Activated naive CD4-positive, alpha-beta T cell treated with anti-CD3 and anti-CD28 coated beads, Interleukin-2, amount 10 ng/mL, durations not matched to agents 7 days and 5 days (primary cell): ENCODE data around the gene LIPT2.
"Not testable (repeated sequence)": the region's sequence is repeated elsewhere in the genome, so short reads cannot be mapped to it uniquely, and the experiment has no call there.

Source experiments
- CTCF ChIA-PET: fragments of 350-600 bp; sonication (Branson Sonifier 250); formaldehyde crosslinking; loops from one replicate; lab custom pipeline; 2021; ENCODE audit warnings: antibody characterized with exemption; lab: Charles Lee
- DNase-seq: peaks from one replicate; pipeline ENCODE4 v3.0.0-alpha.2; 2020
- H3K27ac Mint-ChIP-seq: one replicate; pipeline ENCODE4 v1.8.0; 2021; ENCODE audit warnings: mild to moderate bottlenecking, moderate library complexity, mixed read lengths
- H3K27me3 Mint-ChIP-seq: one replicate; pipeline ENCODE4 v1.8.0; 2021; ENCODE audit warnings: mild to moderate bottlenecking, mixed read lengths
- H3K36me3 Mint-ChIP-seq: one replicate; pipeline ENCODE4 v1.8.0; 2021; ENCODE audit warnings: mixed read lengths
- H3K4me1 Mint-ChIP-seq: one replicate; pipeline ENCODE4 v1.8.0; 2021; ENCODE audit warnings: mixed read lengths
- H3K4me3 Mint-ChIP-seq: one replicate; pipeline ENCODE4 v1.8.0; 2021; ENCODE audit warnings: mild to moderate bottlenecking, moderate library complexity, mixed read lengths
- H3K9me3 Mint-ChIP-seq: one replicate; pipeline ENCODE4 v1.8.0; 2021; ENCODE audit warnings: mixed read lengths

LIPT2 gene

DNA sequence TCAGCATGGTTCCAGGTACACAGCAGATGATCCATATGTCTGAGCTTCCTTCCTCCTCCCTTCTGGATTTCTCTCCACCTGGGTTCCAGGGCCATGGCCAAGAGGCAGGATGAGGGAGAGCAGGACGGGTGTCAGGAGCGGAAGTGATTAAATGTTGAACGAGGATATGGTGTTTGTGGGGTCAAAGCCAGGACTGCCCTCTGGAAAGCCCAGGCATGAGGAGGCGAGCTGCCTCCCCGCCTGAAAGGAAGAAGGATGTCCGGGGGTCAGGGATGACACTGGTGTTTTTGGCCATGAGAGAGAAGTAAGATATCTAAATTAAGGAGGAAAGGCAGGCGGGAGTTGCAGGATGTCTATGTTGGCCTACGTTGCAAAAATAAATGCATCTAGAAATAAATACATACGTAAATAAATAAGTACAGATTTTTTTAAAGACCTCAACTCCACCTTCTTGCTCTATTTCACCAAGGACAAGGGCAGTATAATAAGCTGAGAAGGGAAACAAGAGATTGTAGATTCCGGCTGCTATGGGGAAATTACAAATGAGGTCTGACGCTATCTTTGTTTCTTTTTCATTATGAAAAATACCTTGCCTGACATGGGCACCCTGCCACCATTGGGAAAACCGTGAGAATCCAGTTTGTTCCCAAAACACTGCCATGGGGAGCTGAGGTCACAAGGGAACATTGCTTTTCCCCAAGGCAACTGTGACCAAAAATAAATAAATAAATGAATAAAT lies 27.6 kb upstream of the LIPT2 start:
- Mint-ChIP-seq H3K36me3 (no peaks in the 10 kb centered on the region), H3K27me3 (peaks cover 36% of the 10 kb centered on the region), H3K27ac (no peak overlapping the region), H3K4me3 (no peak overlapping the region), H3K4me1 (no peaks in the 10 kb centered on the region), H3K9me3 (no peaks in the 10 kb centered on the region)
- no peak for DNase-seq
- CTCF ChIA-PET: no interaction called here

DNA sequence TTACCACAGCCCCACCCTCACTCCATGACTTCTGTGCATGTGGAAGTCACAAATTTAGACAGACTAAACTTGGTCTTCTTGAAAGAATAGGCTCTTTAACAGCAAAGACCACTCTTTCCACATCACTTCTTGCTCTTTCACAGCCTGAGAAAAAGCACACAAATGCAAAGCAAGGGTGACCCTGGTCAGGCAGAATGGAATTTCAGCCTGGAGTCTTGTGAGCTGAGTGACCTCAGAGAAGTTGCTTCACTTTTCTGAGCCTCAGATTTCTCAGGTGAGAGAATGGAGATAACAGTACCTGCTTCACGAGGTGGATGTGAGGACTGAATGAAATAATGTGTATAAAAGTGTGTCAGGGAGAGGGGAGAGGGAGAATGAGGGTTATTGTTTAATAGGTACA lies 26.8 kb upstream of the LIPT2 start:
- Mint-ChIP-seq H3K27ac (no peak overlapping the region), H3K36me3 (no peaks in the 10 kb centered on the region), H3K4me1 (no peaks in the 10 kb centered on the region), H3K27me3 (peaks cover 37% of the 10 kb centered on the region), H3K4me3 (no peak overlapping the region), H3K9me3 (no peaks in the 10 kb centered on the region)
- CTCF ChIA-PET: no interaction called here
- no peak for DNase-seq

DNA sequence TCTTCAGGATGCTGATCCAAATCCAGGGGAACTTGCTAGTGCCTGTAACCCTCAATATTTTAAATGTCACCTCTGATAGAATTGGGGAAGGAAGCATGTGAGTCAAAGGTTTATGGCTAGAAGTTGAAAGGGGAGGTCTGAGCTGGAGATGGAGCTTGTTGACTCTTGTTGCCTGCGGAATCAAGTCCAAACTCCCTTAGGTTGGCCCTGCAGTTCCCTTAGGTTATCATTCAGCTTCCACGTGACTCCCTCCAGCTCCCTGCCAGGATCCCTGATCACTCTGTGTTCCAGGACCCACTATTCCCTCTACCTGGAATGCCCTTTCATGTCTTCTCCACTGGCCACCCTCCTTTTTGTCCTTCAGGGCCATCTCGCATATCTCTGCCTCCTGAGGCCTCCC lies 26.2 kb upstream of the LIPT2 start:
- Mint-ChIP-seq H3K36me3 (no peaks in the 10 kb centered on the region), H3K4me3 (no peak overlapping the region), H3K4me1 (no peaks in the 10 kb centered on the region), H3K9me3 (no peaks in the 10 kb centered on the region), H3K27ac (no peak overlapping the region), H3K27me3 (peaks cover 43% of the 10 kb centered on the region)
- CTCF ChIA-PET: no interaction called here
- DNase-seq: no peak

DNA sequence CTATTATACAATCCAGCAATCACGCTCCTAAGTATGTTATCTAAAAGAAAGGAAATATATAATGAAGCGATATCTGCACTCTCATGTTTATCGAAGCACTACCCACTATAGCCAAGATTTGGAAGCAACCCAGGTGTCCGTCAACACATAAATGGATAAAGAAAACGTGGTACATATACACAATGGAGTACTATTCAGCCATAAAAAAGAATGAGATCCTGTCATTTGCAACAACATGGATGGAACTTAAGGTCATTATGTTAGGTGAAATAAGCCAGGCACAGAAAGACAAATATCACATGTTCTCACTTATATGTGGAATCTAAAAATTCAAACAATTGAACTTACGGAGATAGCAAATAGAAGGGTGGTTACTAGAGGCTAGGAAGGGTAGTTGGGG lies 24.1 kb upstream of the LIPT2 start:
- H3K36me3 Mint-ChIP-seq, H3K9me3 Mint-ChIP-seq, CTCF ChIA-PET, H3K4me1 Mint-ChIP-seq, H3K4me3 Mint-ChIP-seq, DNase-seq, H3K27ac Mint-ChIP-seq: not testable (repeated sequence)
- H3K27me3 Mint-ChIP-seq: peaks cover 38% of the 10 kb centered on the region

DNA sequence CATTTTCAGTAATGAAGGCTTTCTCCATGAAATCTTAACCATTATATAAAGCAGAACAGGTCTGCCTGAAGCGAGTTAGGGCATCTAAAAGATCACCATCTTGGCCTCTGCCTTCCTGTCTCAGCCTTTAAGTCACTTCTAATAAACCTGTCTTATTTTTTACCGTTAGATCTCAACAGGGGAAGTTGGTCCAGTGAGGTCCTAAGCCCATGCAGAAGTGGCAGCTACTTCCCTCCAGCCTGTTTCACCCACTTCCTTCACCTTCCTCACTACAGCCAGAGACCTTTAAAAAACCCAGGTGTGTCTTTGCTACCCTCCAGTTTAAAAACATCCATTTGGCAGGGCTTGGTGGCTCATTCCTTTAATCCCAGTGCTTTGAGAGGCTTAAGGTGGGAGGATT lies 14.1 kb upstream of the LIPT2 start:
- no peaks in the 10 kb centered on the region for H3K4me1 Mint-ChIP-seq
- H3K36me3 Mint-ChIP-seq: no peaks in the 10 kb centered on the region
- CTCF ChIA-PET: no interaction called here
- H3K4me3 Mint-ChIP-seq: no peak overlapping the region
- H3K9me3 Mint-ChIP-seq: peaks cover 3% of the 10 kb centered on the region
- peaks cover 18% of the 10 kb centered on the region for H3K27me3 Mint-ChIP-seq
- no peak for DNase-seq
- H3K27ac Mint-ChIP-seq: no peak overlapping the region

DNA sequence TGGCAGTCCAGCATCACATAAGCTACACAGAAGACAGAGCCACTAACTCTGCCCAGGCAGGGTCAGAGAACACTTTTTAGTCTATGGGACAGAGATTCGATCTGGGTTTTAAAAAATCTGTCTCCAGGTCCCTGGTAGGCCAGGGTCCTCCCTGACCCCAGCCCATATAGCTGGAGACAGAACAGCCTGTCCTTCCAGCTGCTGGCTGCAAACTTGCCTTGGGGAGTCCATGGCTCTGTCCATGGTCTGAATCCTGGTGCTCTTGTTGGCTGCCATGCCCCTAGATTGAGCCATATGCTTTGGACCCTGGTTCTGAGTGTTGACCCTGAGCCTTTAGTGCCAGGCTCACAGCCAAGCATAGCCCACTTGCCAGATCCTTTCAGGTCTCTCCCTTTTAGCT lies 13.3 kb upstream of the LIPT2 start:
- DNase-seq: no peak
- peaks cover 18% of the 10 kb centered on the region for H3K27me3 Mint-ChIP-seq
- H3K4me1 Mint-ChIP-seq: no peaks in the 10 kb centered on the region
- no peak overlapping the region for H3K4me3 Mint-ChIP-seq
- no peaks in the 10 kb centered on the region for H3K36me3 Mint-ChIP-seq
- CTCF ChIA-PET: no interaction called here
- peaks cover 7% of the 10 kb centered on the region for H3K9me3 Mint-ChIP-seq
- H3K27ac Mint-ChIP-seq: no peak overlapping the region

DNA sequence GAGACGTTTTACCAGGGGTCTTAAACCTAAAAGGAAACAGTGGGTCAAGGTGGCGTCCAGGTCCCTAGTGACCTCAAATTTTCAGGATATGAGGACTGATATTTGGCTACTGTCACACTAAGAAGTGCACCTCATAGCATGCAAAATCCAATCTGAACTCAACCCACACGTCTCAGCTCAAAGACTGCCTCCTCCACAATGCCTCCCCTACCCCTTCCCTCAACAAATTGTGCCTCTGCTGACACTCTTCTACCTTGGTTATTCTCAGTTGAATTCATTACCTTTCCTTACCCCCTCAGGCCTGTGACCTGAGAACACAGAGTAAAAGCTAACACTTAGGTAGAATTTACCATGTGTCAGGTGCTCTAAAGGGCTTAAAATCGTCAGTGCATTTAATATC lies 12.4 kb upstream of the LIPT2 start:
- H3K9me3 Mint-ChIP-seq: peaks cover 9% of the 10 kb centered on the region
- no peak overlapping the region for H3K27ac Mint-ChIP-seq
- no peak overlapping the region for H3K4me3 Mint-ChIP-seq
- H3K27me3 Mint-ChIP-seq: peaks cover 9% of the 10 kb centered on the region
- no peaks in the 10 kb centered on the region for H3K4me1 Mint-ChIP-seq
- no peak for DNase-seq
- CTCF ChIA-PET: no interaction called here
- no peaks in the 10 kb centered on the region for H3K36me3 Mint-ChIP-seq

DNA sequence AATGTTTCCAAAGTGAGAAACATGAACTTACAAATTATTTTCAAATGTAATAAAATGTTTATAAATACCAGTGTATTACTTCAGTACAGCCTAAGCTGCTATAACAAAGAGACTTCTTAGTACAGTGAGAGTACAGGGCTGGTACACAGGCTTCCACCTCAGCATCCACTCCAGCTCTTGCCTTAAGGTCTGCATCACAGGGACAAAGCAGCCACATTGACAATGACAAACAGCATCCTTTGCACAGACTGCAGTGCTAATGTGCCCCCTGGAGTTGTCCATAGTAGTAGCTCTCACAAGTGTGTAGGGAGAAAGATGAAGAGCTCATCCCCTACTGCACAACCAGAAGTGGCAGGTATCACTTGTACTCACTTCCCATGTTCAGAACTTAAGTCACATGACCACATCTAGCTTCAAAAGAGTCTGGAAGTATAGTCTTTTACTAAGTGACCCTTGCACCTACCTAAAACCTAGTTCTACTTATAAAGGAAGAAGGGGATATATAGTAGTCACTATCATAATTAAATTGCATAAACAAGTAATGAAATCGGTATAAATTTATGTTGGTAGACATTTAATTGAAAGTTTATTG lies 10.7 kb upstream of the LIPT2 start:
- no peaks in the 10 kb centered on the region for H3K36me3 Mint-ChIP-seq
- H3K4me3 Mint-ChIP-seq: no peak overlapping the region
- no peaks in the 10 kb centered on the region for H3K27me3 Mint-ChIP-seq
- DNase-seq: no peak
- H3K27ac Mint-ChIP-seq: no peak overlapping the region
- no peaks in the 10 kb centered on the region for H3K4me1 Mint-ChIP-seq
- CTCF ChIA-PET: no interaction called here
- peaks cover 9% of the 10 kb centered on the region for H3K9me3 Mint-ChIP-seq

DNA sequence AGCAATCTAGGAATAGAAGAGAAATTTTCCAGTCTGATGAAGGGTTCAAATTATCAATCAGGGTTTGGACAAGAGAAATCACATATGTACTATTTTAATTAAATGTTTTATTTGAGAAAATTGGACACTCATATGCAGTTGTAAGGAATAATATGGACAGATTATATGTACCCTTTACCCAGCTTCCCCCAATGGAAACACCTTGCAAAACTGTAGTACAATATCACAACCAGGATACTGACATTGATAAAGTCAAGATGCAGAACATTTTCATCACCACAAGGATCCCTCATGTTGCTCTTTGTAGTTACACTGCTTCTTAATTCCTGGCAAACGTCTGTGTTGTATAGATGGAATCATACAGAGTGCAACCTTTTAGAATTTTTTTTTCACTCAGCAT lies 1.4 kb upstream of the LIPT2 start:
- Mint-ChIP-seq H3K4me3 (no peak overlapping the region), H3K27me3 (no peaks in the 10 kb centered on the region), H3K27ac (no peak overlapping the region), H3K9me3 (no peaks in the 10 kb centered on the region), H3K36me3 (peaks cover 3% of the 10 kb centered on the region), H3K4me1 (peaks cover 23% of the 10 kb centered on the region)
- CTCF ChIA-PET: interaction anchor here (0.6 to 3.3 kb wide), 4 partner anchors 41 to 106 kb away, joined by 3 to 12 read pairs (median 3); no protein-coding TSS in a partner anchor
- no peak for DNase-seq

DNA sequence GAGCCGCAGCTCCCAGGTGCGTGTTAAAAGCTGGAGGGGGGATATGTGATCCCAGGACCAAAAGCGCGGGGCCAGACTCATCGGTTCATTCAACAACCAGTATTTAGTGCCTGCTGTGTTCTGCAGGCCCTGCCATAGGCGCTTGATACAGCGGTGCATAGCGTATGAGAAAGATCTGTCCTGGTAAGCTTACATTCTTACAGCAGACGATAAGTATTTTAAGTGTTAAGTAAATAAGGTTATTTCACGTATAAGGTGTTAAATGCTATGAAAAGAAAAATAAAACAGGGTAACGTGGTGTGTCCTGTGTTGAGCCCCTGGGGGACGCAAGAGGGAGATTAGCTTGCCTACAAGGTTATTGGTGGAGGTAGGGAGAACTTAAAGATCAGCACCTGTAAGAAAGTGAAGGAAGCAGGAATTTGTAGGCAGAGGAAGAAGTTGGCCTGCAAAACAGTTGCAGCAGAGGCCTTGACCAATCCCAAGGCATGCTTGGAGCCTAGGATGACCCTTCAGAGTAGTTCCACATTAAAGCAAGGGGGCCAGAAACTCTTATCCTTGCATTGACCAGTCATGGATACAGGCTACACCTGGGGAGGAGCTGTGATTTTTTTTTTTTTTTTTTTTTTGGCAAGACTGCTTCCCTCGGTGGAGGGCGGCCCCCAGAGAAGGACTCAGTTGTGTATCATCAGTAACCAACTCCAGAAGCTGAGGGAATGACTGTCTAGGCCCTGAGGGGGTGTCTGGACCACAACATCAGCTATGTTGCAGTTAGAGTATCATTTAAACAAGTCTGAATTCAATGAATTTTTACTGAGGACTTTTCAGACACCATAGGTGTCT lies 487 bp upstream of the LIPT2 start:
- Mint-ChIP-seq H3K27me3 (no peaks in the 10 kb centered on the region), H3K27ac (peak overlapping the region; percentile 93), H3K4me1 (peaks cover 23% of the 10 kb centered on the region), H3K36me3 (peaks cover 3% of the 10 kb centered on the region), H3K9me3 (no peaks in the 10 kb centered on the region), H3K4me3 (peak overlapping the region; percentile 78)
- DNase-seq: no peak
- CTCF ChIA-PET: interaction anchor here (0.5 to 3.3 kb wide), 5 partner anchors 40 to 99 kb away, joined by 3 to 12 read pairs (median 3); no protein-coding TSS in a partner anchor

DNA sequence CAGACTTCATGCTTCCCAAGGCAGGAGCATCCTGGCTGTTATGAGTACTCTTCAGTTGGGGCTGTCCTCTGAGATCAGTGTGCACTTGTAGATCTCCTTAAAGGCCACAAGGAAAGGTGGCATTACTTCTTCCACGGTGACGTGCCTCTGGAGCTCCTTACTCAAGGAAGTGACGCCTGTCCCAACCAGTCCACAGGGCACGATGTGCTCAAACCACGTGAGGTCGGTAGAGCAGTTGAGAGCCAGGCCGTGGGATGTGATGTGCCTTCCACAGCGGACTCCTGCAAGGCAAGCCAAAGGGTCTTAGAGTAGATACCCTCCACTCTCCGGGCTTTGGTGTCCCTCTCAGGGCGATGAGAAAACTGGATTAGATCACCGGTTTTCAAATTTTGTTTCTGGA lies 1.4 kb downstream of the LIPT2 start:
- Mint-ChIP-seq H3K27ac (peak overlapping the region; percentile 89), H3K4me1 (peaks cover 23% of the 10 kb centered on the region), H3K27me3 (peaks cover 5% of the 10 kb centered on the region), H3K4me3 (peak overlapping the region; percentile 74), H3K36me3 (peaks cover 2% of the 10 kb centered on the region), H3K9me3 (no peaks in the 10 kb centered on the region)
- DNase-seq: no peak
- CTCF ChIA-PET: interaction anchor here (0.6 to 3.3 kb wide), 2 partner anchors 38 to 77 kb away, joined by 3 to 12 read pairs; no protein-coding TSS in a partner anchor

DNA sequence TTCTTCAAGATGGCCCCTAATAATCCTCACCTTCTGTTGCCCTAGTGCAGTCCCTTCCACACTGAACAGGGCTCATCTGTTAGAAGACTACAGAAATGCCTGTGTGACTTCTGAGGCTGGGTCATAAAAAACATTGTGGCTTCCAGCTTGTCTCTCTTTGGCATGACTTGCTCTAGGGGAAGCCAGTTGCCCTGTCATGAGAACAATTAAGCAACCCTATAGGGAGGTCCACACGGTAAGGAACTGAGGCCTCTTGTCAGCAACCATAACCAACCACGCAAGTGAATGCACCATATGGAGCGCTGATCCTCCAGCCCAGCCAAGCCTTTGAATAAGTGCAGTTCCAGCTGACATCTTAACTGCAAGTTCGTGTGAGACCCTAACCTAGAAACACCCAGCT lies 2.6 kb downstream of the LIPT2 start:
- H3K27ac Mint-ChIP-seq: no peak overlapping the region
- CTCF ChIA-PET: no interaction called here

DNA sequence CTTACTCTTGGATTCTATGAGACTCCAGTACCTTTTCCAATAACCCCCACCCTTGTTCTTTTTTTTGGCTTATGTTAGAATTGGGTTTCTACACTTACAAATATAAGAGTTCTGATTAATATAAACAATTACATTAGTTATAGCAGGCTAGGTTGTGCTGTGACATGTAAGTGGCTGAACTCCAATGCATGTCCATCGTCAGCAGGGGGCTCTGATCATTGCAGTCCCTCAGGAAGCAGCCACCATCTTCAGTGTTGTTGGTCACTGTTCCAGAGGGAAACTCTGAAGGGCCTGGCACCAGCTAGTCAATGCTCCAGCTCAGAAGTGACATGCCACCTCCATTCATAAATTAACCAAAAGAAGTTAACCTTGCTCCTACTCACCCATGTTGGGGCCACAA lies 5.6 kb downstream of the LIPT2 start:
- peaks cover 15% of the 10 kb centered on the region for H3K4me1 Mint-ChIP-seq
- H3K9me3 Mint-ChIP-seq: no peaks in the 10 kb centered on the region
- CTCF ChIA-PET: interaction anchor here (0.6 kb wide), 1 partner anchor 35 kb away, joined by 3 read pairs; no protein-coding TSS in a partner anchor
- H3K27ac Mint-ChIP-seq: no peak overlapping the region
- H3K36me3 Mint-ChIP-seq: no peaks in the 10 kb centered on the region
- DNase-seq: no peak
- H3K27me3 Mint-ChIP-seq: peaks cover 8% of the 10 kb centered on the region
- H3K4me3 Mint-ChIP-seq: no peak overlapping the region

More for the DNA sequence above, 2.6 kb downstream of the LIPT2 start:
- Mint-ChIP-seq H3K36me3 (no peaks in the 10 kb centered on the region), H3K4me3 (no peak overlapping the region), H3K4me1 (peaks cover 23% of the 10 kb centered on the region), H3K9me3 (no peaks in the 10 kb centered on the region), H3K27me3 (peaks cover 8% of the 10 kb centered on the region)
- no peak for DNase-seq

DNA sequence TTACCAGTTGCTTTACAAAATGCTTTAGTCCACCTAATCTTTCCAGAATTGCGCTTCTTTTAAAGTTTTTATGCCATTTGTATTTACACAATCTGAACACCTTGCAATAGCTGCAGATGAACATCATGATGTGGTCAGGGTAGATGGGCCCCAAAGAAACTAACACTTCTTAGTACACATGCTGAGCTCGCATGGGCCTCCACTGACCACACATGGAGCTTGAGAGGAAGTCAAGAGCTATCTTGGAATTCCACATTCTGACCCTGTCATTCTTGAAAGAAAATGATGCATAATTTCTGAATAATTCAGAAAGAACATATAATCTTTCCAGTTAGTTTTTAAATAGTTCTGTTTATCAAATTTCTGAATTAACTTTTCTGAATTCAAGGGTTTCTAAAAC lies 7.7 kb downstream of the LIPT2 start:
- CTCF ChIA-PET: interaction anchor here (1.3 kb wide), 1 partner anchor 23 kb away, joined by 3 read pairs; no protein-coding TSS in a partner anchor
- H3K27me3 Mint-ChIP-seq: peaks cover 8% of the 10 kb centered on the region
- no peak for DNase-seq
- H3K4me1 Mint-ChIP-seq: no peaks in the 10 kb centered on the region
- H3K4me3 Mint-ChIP-seq: no peak overlapping the region
- no peak overlapping the region for H3K27ac Mint-ChIP-seq
- H3K9me3 Mint-ChIP-seq: no peaks in the 10 kb centered on the region
- H3K36me3 Mint-ChIP-seq: no peaks in the 10 kb centered on the region
